ENCODE results near the gene NAALADL2.
"Not testable (repeated sequence)": the region's sequence is repeated elsewhere in the genome, so short reads cannot be mapped to it uniquely, and the experiment has no call there.

The NAALADL2 gene

DNA sequence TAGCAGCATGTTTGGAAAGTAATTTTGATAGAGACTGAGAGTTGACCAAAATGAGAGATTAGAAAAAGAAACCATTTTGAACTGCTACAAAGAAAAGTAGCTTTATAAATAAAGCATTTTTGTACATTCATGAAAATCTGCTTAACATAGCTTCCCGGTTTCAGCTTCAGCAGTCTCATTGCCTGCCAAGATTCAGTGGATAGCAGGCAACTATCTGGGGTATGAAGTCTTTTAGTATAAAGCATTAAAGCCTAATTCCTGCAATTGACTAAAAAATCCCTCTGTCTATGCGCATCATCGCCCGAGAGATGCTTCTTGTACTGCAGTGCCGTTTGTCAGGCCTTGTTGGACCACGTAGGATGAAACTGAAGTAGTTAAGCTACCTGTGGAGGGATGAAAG, 588.4 kb downstream of the NAALADL2 start:
- DNase-seq = no peak

DNA sequence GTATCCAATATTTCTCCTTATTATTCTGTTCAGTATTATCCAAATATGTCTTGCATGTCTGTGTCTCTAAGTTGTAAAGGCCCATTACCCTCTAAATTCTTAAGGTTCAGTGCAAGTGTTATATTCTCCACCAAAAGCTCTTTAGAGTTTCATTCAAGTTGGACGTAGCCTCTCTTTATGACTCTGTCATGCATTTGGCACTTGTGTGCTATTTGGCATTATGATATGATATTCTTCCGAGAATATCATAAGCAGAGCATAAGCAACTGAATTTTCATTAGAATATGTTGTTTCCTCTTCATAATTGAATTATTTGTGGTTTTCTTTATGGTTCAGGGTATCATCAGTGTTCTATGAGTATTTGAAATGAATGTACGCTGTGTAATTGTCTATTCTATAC, 594.2 kb downstream of the NAALADL2 start:
- no peak for DNase-seq

DNA sequence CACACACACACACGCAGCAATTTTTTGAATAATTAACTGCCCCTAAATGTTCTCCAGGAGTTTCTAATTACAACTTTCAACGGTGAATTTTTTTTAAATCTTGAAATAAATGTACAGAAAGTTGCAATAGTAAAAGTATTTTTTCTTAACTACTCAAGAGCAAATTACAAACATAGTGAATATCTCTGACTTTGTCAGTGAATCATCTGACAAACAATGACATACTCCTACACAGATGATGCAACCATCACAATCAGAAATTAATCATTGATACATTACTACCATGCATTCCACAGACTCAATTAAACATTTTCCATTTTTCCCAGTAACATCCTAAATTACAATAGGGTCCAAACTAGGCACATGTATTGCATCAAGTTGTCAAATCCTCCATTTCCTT, 597.3 kb downstream of the NAALADL2 start:
- no peak for DNase-seq

DNA sequence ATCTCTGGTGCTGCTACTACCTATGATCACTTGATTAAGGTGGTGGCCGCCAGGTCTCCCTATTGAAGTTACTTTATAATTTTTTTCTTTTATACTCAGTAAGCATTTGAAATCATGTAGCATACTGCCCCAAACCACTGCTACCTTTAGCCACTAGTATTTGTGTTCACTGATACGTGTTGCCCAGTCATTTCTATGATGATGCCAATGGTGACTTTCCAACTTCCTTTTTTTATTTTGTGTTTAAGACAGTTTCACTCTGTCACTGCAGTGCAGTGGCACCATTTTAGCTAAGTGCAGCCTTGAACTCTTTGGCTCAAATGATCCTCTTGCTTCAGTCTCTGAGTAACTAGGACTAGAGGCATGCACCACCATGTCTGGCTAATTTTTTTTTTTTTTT, 598.2 kb downstream of the NAALADL2 start:
- DNase-seq = no peak

DNA sequence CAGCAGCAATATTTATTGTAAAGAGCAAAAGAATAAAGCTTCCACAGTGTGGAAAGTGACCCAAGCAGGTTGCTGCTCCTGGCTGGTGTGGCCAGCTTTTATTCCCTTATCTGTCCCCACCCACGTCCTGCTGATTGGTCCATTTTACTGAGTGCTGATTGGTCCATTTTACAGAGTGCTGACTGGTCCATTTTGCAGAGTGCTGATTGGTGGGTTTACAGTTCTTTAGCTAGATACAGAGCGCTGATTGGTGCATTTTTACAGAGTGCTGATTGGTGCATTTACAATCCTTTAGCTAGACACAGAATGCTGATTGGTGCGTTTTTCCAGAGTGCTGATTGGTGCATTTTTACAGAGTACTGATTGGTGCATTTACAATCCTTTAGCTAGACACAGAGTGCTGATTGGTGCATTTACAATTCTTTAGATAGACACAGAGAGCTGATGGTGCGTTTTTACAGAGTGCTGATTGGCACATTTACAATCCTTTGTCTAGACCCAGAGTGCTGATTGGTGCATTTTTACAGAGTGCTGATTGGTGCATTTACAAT, 601.8 kb downstream of the NAALADL2 start:
- not testable (repeated sequence) for DNase-seq

DNA sequence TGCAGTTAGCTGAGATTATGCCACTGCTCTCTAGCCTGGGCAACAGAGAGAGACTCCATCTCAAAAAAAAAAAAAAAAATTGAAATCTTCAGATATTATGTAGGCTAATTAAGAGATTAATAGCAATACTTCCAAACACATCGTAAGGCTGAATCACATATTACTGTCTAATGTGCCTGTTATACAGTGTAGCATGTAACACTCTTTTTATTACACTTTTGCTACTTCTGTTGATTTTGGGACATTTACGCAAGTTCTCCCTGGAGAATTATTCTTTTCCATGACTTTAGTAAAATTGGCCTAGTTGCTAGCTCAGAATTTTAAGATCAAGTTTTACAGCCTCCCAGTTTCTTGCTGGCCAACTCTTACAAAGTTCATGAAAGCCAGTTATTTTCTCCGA, 605.2 kb downstream of the NAALADL2 start:
- DNase-seq = no peak

DNA sequence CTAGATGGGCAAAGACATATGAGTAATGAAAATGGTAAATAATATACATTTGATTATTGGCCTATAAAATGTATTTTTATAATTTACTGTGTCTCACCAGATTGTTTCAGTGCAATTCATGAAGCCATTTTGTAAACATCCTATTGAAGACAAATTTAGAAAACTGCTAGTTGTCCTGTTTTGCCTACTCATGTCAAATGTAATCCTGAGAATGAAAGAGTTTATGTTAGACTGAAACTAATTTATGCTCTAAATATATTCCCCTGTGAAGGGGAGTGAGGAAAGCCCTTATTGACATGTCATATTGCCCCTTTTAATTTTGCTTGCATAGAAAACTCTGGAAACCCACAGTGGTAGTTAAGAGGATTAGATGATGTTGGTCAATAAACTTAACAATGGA, 610.0 kb downstream of the NAALADL2 start:
- no peak for DNase-seq

DNA sequence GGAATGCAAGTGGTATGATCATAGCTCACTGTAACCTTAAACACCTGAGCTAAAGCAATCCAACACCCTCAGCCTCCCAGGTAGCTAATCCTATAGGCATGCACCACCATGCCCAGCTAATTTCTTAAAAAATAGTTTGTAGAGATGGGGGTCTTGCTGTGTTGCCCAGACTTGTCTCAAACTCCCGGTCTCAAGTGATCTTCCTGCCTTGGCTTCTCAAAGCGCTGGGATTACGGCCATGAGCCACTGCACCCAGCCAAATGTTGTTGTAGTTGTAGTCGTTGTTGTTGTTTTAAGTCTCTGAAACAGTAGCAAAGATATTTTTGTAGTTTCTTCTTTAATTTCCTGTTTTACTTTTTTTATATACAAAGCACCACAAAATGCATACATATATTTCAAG, 616.6 kb downstream of the NAALADL2 start:
- no peak for DNase-seq

DNA sequence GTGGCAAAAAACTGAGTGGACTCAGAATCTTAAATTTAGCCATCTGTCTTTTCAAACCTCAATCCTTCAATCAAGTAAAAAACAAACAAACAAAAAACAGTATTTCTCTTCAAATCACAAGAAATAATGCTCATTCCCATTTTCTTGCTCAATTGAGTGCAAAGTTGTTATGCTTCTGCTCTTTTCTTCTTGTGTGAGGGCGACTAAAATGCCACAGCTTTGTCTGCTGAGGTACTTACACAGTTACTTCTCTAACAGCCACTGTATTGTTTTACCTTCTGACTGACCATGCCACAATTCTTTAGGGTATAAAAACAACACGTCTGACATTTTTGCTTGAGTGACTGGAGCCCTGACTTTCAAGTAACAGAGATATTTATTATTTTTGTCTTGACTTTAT, 617.4 kb downstream of the NAALADL2 start:
- no peak for DNase-seq

DNA sequence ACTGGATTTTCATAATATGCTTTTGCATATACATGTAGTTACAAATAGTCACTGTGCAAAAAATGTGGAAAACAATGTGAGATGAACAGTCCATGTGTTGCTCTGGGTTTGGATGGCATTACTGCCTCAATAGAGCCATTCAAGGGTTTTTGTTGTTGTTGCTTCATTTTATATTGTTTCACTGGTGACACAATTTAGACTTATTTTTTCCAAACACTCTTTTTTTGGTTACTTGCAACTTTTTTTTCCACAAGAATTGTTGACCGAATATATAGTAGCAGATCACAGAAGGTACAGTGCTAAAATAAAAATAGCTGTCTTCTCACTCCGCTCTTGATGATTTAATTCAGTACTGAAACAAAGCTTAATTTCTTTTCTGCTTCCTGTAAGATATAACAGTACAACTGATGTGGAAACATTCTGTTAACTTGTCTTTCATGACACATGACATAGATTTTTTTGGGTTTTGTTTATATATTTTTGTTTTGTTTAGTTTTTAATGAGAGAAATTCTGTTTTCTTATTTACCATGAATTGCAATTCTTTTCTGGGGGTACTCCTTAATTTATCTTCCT, 618.6 kb downstream of the NAALADL2 start:
- DNase-seq = no peak

DNA sequence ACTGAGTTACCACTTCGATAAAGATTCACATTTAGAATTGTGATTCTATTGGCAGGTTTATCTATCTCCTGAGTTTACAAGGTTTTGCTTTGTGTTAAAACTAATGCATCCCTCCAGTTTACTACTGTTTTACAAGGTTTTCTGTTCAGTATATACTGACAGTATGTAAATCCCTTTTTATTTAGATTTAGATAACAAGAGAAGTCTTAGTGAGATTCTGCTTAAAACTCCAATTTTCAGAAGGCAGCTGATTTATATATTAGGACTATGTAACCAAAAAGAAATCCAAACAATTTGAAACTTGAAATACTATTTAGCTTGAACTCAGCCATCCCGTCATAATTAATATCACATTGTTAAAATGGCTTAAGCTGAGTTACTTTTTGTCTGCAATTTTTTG, 619.2 kb downstream of the NAALADL2 start:
- no peak for DNase-seq

DNA sequence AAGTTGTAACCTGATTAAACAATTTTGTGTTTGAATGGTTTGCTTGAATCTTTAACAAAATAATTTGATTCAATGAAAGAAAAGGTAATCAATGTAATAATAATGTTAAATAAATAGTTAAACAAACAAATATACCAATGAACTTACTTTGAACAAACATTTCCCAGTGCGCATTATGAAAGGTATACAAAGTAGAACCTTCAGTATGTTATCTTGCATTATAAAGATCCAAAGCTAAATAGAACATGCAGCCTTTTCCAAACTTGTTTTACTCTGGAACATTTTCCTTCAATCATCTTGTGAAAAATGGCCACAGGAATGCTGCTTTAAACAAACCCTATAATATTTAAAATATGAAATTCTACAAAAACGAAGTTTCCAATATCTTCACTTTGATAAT, 620.0 kb downstream of the NAALADL2 start:
- no peak for DNase-seq

DNA sequence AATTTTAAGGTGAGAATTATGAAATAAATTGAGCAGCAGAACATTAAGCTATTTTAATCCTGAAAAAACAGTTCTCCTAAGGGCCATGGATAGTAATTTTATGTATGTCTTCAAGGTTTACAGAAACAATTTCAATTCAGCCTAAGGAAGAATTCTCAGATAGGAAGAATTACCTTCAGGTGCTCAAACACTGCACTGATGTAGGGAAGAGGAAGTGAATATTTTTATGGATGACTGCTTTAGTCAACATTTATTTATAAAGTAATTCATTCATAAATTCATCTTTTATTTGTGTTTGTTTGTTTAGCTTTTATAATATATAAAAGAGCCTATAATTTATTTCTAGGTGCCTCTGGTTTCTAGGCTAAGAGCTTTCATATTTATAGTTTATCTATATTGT, 620.7 kb downstream of the NAALADL2 start:
- DNase-seq = no peak

DNA sequence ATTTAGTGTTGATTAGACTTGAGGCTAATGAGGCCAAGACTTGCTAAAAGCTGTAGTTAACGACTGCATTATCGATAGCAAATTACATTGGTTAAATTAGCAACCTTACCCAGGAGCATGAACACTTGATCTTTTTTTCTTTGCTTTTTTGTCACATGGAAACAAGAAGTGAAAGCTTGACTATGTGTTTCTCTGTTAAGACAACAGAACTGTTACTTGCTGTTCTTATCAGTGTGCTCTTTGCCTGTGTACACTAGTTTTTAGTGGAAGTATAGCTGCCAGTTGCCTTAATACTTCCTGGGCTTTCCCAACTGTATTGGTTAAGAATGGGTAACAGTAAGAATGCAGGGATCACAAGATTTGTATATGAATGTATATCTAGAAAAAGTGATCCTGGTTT, 625.5 kb downstream of the NAALADL2 start:
- no peak for DNase-seq

DNA sequence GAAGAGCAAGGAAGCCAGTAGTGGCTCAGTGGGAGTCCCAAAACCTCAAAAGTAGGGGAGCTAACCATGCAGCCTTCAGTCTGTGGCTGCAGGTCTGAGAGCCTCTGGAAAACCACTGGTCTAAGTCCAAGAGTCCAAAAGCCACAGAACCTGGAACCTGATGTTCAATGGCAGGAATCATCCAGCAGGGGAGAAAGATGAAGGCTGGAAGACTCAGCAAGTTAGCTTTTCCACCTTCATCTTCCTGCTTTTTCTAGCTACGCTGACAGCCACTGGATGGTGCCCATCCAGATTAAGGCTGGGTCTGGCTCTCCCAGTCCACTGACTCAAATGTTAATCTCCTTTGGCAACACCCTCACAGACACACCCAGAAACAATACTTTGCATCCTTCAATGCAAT, 626.3 kb downstream of the NAALADL2 start:
- no peak for DNase-seq

DNA sequence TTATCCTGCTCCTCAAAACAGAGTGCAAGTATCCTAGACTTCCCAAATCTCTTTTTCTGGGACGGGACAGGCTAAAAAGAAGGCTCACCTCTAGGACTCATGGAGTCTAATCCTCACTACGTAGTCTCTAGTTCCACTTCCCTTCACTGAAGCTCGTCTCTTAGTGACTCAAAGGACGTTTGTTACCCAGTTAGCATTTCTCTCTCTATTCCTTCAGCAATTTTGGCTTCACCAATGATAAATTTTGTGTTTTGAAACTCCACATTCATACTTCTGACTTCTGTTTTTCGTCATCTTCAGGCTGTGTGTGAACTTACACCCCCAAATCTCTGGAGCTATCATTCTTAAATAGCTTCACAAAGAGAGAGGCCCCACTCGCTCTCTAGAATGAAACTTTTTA, 627.1 kb downstream of the NAALADL2 start:
- DNase-seq = no peak

DNA sequence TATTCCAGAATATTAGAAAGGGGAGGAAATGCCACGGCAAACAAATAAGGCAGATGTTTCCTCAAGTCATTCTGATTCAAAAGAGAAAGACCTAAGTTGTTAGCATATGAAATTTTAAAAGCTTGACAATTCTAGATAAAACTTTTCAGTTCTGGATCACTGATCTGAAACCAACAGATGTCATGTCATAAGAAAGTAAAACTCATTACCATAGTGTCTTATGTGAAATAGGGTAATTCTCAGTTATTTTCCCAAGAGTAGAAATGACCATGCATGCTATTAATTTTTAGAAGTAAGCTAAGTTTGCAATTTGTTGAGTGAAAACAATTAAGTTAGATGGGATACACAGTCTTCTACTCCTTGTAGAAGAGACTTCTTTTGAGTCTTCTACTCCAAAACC, 630.3 kb downstream of the NAALADL2 start:
- no peak for DNase-seq

DNA sequence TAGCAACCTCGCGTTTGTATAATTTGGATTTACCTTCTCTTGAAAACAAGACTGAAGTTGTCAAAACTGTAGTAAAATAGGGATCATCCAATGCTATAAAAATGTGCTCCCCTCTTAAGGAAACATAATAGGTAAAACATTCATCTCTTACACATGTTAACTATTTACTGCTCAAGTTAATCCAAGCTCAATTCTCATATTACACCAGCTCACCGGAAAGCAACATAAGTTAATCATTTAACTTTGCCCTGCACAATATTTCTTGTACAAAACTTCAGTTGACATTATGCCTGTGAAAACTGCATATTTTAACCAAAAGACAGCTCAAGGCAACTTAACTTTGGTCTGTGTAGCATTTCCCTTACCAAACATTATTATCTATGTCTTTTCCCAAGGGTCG, 634.2 kb downstream of the NAALADL2 start:
- no peak for DNase-seq

DNA sequence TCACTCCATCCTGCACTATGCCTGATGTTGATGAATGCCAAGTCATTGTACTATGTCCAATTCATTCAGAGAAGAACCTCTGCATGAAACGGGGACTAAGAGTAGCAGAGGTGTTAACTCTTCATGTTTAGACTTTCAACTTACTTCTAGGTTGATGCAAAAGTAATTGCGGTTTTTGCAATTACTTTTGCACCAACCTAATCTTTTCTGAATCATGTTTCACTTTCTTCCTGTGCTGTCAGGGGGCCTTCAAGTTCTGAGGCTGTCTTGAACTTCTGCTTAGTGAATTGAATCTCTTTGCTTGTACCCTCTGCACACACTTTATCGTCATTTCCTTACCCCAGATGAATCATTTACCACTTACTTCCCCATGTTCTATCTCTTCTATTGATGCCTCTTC, 636.2 kb downstream of the NAALADL2 start:
- DNase-seq = no peak

DNA sequence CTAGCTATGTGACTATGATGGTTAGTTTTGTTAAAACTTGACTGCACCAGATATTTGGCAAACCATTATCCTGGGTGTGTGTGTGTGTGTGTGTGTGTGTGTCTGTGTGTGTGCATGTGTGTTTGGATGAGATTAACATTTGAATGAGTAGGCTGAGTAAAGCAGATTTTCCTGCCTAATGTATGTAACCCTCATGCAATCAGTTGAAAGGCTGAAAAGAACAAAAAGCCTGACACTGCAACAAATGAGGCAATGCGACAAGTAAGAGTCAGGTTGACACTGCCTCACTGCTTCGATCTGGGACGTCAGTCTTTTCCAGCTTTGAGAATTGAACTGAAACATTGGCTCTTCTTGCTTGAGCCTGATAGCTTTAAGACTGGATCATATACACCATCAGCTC, 643.0 kb downstream of the NAALADL2 start:
- no peak for DNase-seq

DNA sequence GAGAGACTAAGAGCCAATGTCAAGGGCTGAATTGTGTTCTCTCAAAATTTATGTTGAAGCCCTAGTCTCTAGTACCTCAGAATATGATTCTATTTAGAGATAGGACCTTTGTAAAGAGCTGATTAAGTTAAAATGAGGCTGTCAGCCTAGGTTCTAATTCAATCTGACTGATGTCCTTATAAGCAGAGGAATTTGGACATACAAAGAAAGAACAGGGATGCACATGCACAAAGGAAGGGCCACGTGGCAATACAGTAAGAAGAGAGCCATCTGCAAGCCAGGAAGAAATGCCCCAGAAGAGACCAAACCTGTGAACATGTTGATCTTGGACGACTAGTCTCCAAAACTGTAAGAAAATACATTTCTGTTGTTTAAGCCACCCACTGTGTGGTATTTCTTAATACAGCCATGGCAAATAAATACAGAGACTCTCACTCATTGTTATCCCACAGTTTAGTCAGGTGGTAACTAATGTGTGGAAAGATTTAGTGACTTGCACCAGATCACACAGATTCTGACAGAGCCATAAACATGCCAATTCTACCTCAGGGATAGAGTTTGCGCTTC, 652.2 kb downstream of the NAALADL2 start:
- DNase-seq = no peak

DNA sequence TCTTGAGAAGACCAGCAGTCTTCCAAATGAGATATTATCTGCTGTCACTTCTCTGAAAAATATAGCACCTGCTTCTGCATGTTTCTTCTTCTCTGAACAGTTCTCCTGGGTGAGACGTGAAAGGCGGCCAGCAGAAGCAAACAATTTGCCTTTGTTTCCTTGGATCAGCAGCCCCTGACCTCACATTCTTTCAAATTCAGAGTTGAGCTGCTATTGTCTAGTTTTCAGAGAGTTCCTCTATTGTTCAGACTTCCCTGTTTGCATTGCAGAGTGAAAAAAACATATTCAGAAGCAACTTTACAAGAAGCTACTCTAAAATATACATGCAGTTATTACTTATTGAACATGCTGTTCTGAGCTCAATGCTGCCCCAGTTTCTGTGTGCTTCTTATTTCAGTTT, 653.6 kb downstream of the NAALADL2 start:
- no peak for DNase-seq

DNA sequence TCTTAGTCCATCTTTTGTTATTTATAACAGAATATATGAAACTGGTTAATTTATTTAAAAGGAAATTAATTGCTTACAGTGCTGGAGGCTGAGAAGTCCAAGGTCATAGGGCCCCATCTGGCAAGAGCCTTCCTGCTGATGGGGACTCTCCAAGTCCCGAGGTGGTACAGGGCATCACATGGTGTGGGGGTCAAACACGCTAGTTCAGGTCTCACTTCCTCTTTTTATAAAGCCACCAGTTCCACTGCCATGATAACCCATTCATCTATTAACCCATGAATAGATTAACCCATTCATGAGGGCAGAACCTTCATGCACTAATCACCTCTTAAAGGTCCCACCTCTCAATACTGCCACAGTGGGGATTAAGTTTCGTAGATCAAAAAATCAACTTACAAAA, 659.3 kb downstream of the NAALADL2 start:
- DNase-seq = no peak

DNA sequence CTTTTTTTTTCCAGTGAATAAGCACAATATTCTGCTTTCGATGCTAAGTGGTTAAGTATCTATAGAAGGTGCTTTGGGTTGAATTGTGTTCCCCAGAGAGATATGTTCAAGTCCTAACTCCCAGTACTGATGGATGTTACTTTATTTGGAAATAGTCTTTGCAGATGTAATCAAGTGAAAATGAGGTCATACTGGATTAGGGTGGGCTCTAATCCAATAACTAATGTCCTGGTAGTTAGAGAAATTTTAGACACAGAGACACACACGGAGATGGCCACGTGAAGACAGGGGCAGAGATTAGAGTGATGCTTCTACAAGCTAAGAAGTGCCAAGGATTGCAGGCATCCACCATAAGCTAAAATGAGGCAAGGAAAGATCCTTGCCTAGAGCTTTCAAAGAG, 662.3 kb downstream of the NAALADL2 start:
- no peak for DNase-seq

DNA sequence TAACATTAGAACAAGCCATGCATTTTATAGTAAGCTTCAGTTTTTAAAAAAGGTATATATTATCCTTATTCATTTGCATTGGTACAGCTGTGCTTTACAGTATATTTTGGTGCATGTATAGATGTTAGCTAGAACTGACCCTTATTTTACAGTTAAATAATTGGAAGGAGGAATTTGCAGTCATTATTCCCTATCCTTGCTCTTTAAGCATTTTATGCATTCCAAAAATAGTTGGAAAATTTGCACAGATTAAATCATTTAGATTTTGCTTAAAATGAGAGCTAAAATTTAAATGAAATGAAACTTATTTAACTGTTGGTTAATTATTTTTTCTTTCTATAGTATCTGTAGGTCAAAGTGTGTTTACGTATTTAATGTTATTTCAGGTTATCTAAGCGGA, 667.1 kb downstream of the NAALADL2 start:
- DNase-seq = no peak
